Measurements from ENCODE around the gene PTPN4. TPM values are rescaled to one million over a fixed set of nuclear protein-coding genes. Genes with fewer than 3 reads are reported as not detected.

The PTPN4 gene
- total and polyA plus RNA-seq, 2 of the 13 experiments (the other 11 are each of a cell fraction or from before 2014, with no cell fraction given), result 20.3 to 34.6 TPM

GRCh38 chr2:119819846-119820245 is 60.1 kb downstream of the PTPN4 start (continued):
- TF ChIP-seq AFF4 (CRISPR knock-in tag; IDR thresholded peaks at IDR 0.05) (no peak), ZNF547 (CRISPR knock-in tag; IDR thresholded peaks at IDR 0.05) (no peak)

- H2AFZ ChIP-seq (ENCODE audit: low read length), result no peak overlapping the region
- DNase-seq (ENCODE audit: low spot score) (no peak), ATAC-seq (no peak), FAIRE-seq (no peak)
- no peak overlapping the region for H3K9ac ChIP-seq (ENCODE audit: insufficient read depth, low read depth, low read length)
- intact Hi-C loops (cut with micrococcal nuclease; ENCODE audit: unreplicated experiment) (no loop called here), in situ Hi-C loops (cut with HindIII; ENCODE audit: extremely low pct_ligation_motif_present, low pct_unique_long_range_greater_than_20kb) (no loop called here)
- H3K27ac ChIP-seq (ENCODE audit: extremely low read length, insufficient read depth, low read length), result no peak overlapping the region
- peaks cover 17% of the 10 kb centered on the region for H3K79me2 ChIP-seq (ENCODE audit: insufficient read depth, low read length)
- H3K4me1 ChIP-seq (ENCODE audit: insufficient read depth, low read length), result peaks cover 18% of the 10 kb centered on the region
- TF ChIP-seq ZBTB8A (CRISPR knock-in tag; IDR thresholded peaks at IDR 0.05; ENCODE audit: borderline replicate concordance, low read depth), result no peak
- no peak for TF ChIP-seq BRCA1 (CRISPR knock-in tag; IDR thresholded peaks at IDR 0.05)
- TF ChIP-seq ZNF580 (CRISPR knock-in tag; IDR thresholded peaks at IDR 0.05; ENCODE audit: borderline replicate concordance, low read depth), result no peak
- no peak for TF ChIP-seq ZHX2 (IDR thresholded peaks at IDR 0.05; ENCODE audit: low read depth)
- no peak for TF ChIP-seq ZHX2 (CRISPR knock-in tag; IDR thresholded peaks at IDR 0.05; ENCODE audit: borderline replicate concordance)
- no peak for TF ChIP-seq ZNF775 (CRISPR knock-in tag; IDR thresholded peaks at IDR 0.05; ENCODE audit: borderline replicate concordance)
- no peak for TF ChIP-seq KAT7 (CRISPR knock-in tag; IDR thresholded peaks at IDR 0.05; ENCODE audit: borderline replicate concordance)
- TF ChIP-seq KDM6A (CRISPR knock-in tag; IDR thresholded peaks at IDR 0.05; ENCODE audit: low read depth), result no peak
- no peak for TF ChIP-seq ISX (CRISPR knock-in tag; conservative IDR thresholded peaks at IDR 0.05)
- no peak for TF ChIP-seq THAP7 (CRISPR knock-in tag; IDR thresholded peaks at IDR 0.05)
- TF ChIP-seq ZSCAN20 (CRISPR knock-in tag; IDR thresholded peaks at IDR 0.05; ENCODE audit: borderline replicate concordance), result no peak
- TF ChIP-seq ZNF510 (CRISPR knock-in tag; IDR thresholded peaks at IDR 0.05; ENCODE audit: low read depth), result no peak
- H3K9me3 ChIP-seq (ENCODE audit: low read length), result no peaks in the 10 kb centered on the region
- CTCF ChIA-PET (ENCODE audit: low intra/inter-chr PET ratio, low total read pairs), result no interaction called here
- no peak overlapping the region for H3K4me3 ChIP-seq (replicated peaks in 1 of 3; ENCODE audit: insufficient read depth in 1 of 3, low read depth in 2 of 3, low read length in 3 of 3)
- H3K4me2 ChIP-seq (ENCODE audit: low read depth, low read length), result no peak overlapping the region
- POLR2A ChIA-PET, result no interaction called here
- no peaks in the 10 kb centered on the region for H3K27me3 ChIP-seq (ENCODE audit: control insufficient read depth in 1 of 2, insufficient read depth in 2 of 2, low read length in 2 of 2)
- peaks cover 0 to 6% of the 10 kb centered on the region in 2 experiments; a peak in 2 of 5 replicates for H3K36me3 ChIP-seq (replicated peaks in 1 of 2; ENCODE audit: control insufficient read depth in 1 of 2, insufficient read depth in 2 of 2, low read length in 2 of 2)
- no TSS peak for BruUV-seq (replicated peaks)
- 0 out of 2 replicates have a peak, but pooled peaks cover 12% of the 10 kb centered on the region for H4K20me1 ChIP-seq (ENCODE audit: insufficient read depth, low read length)
Observed at GRCh38 chr2:119820275-119820674, 60.6 kb downstream of the PTPN4 start.

All from HepG2 (cell line).